Fibroblast of mammary gland (primary cell): ENCODE measurements around the gene NEK1.

Experiments used
- DNase-seq: peaks from one replicate; pipeline ENCODE4 v3.0.0-alpha.2; 2010; ENCODE audit warnings: low read depth
- H3K4me3 ChIP-seq: 2 replicates; pipeline ENCODE4 v1.5.1; 2011; ENCODE audit warnings: low read depth, mild to moderate bottlenecking, low read length, moderate library complexity; ENCODE audit not compliant: control insufficient read depth
- TF ChIP-seq, protein P1 (sequence below): conservative IDR thresholded peaks from 2 replicates; pipeline ENCODE4 v1.5.1; 2011; ENCODE audit warnings: low read depth, low read length, inconsistent platforms; ENCODE audit not compliant: control insufficient read depth, insufficient read depth

Gene NEK1

DNA sequence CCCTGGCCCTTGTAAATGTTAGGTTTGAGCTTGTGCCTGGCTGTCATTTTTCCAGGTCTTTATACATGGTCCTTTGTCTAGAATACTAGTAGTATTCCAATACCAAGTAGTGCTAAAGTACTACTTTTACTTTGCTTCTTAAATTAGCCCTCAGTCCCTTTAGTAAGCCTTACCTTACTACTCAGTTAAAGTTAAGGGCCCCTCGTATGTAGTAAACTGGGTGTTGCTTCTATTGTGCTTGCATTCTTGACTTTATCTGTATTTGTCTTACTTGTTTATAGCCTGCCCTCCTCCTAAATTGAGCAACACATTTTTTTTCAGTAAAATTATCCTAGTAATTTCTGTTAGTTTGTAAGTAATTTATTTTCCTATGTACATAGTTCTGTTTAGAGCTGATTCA, 33.2 kb upstream of the NEK1 start:
- TF ChIP-seq, protein P1, sequence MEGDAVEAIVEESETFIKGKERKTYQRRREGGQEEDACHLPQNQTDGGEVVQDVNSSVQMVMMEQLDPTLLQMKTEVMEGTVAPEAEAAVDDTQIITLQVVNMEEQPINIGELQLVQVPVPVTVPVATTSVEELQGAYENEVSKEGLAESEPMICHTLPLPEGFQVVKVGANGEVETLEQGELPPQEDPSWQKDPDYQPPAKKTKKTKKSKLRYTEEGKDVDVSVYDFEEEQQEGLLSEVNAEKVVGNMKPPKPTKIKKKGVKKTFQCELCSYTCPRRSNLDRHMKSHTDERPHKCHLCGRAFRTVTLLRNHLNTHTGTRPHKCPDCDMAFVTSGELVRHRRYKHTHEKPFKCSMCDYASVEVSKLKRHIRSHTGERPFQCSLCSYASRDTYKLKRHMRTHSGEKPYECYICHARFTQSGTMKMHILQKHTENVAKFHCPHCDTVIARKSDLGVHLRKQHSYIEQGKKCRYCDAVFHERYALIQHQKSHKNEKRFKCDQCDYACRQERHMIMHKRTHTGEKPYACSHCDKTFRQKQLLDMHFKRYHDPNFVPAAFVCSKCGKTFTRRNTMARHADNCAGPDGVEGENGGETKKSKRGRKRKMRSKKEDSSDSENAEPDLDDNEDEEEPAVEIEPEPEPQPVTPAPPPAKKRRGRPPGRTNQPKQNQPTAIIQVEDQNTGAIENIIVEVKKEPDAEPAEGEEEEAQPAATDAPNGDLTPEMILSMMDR = no peak
- no peak overlapping the region for H3K4me3 ChIP-seq
- no peak for DNase-seq

DNA sequence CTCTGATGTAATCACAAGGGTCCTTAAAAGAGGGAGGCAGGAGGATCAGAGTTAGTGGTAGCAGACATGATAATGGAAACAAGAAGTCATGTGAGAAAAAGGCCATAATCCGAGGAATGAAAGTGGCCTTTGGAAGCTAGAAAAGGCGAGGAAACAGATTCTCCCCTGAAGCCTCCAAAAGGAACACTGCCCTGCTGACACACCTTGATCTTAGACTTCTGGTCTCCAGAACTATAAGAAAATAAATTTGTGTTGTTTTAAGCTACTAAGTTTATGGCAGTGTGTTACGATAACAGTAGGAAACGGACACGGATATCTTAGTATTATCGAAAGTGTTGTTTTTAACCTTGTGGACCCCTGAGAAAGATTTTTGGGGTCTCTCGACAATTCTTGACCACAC, 32.4 kb upstream of the NEK1 start:
- no peak overlapping the region for H3K4me3 ChIP-seq
- TF ChIP-seq, protein P1 = no peak
- no peak for DNase-seq

DNA sequence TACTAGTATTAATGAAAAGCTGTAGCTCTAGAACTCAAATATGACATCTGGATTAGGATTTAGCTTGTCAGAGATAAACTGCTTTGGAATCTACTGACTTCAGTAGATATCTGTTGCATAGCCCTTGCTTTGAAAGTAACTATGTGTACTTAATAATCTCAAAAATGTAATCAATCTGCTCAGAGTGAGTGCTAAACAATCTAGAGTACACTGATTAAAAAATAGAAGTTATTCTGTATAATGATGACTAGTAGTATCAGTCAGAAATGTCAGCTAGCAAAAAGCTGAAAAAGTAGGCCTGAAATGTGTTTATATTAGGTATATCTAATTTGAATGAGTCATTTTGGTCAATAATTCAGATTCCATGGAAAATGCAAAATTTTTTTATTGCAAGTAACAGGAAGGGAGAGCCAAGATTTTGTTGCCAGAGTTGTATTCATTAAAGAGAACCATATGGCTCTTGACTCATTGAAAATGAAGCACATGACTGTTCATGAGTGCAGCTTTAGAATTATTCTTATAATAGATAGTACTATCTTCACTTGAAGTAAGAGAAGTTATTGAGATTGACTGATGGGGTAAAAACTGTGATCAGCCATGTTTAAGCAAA, 28.0 kb upstream of the NEK1 start:
- no peak overlapping the region for H3K4me3 ChIP-seq
- peak; percentile 92 for DNase-seq
- TF ChIP-seq, protein P1 = no peak

DNA sequence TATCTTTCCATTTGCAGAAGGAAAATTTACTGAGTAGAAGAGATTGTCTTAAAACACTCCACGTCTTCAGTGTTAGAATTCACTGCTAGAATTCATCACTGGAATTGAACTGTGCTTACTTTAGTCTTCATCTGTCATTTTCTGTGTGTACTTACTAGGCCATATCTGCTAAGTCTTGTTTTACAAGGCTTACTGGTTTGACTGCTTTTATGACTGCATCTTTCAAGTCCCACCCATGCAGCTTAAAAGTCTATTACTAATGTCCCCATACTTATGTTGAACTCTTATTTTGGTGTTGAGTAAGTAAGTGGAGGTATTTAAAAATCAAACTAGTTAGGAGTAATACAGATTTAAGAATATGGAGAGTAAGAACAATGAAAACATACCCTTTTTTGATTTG, 22.6 kb upstream of the NEK1 start:
- no peak for DNase-seq
- TF ChIP-seq, protein P1 = no peak
- H3K4me3 ChIP-seq = no peak overlapping the region

DNA sequence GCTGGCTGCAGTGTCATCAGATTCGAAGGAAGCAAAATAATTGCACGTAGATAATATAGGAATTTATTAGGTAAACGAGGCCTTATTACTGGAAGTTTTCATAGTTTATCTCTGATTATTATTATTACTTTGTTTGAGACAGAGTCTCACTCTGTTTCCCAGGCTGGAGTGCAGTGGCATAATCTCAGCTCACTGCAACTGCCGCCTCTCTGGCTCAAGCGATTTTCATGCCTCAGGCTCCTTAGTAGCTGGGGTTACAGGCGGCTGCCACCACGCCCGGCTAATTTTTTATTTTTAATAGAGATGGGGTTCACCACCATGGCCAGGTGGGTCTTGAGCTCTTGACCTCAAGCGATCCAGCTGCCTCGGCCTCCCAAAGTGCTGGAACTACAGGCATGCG, 20.5 kb upstream of the NEK1 start:
- no peak overlapping the region for H3K4me3 ChIP-seq
- DNase-seq = no peak
- TF ChIP-seq, protein P1 = no peak

DNA sequence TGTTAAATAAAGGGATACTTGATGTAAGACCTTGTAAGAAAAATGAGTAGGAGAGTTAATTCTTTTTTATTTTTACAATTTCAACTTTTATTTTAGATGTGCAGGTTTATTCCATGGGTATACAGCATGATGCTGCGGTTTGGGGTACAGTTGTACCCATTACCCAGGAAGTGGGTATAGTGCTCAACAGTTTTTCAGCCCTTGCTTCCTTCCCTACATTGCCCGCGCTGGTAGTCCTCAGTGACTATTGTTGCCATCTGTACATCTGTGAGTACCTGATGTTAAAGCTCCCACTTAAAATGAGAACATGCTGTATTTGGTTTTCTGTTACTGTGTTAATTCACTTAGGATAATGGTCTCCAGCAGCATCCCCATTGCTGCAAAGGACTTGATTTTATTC, 17.7 kb upstream of the NEK1 start:
- TF ChIP-seq, protein P1 = no peak
- no peak overlapping the region for H3K4me3 ChIP-seq
- no peak for DNase-seq

DNA sequence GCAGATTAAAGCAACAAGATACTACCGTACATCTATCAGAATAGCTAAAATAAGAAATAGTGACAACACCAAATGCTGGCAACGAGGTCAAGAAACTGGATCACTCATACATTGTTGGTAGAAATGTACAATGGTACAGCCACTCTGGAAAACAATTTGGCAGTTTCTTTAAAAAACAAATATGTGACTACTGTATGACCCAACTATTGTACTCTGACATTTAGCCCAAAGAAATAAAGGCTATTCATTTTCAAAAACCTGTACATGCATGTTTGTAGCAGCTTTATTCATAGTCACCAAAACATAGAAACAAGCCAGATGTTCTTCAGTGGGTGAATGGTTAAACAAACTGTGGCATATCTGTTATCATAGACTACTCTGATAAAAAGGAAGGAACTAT, 16.2 kb upstream of the NEK1 start:
- TF ChIP-seq, protein P1 = no peak
- no peak for DNase-seq
- H3K4me3 ChIP-seq = no peak overlapping the region
